Astrocyte of the spinal cord (primary cell): ENCODE data around the gene KIF26A.

ENCODE experiments used
- DNase-seq: peaks from one replicate; pipeline ENCODE4 v3.0.0; 2011; ENCODE audit warnings: low read depth, low spot score
- H3K4me3 ChIP-seq: 2 replicates; pipeline ENCODE4 v1.5.1; 2011; ENCODE audit warnings: low read depth, mild to moderate bottlenecking, low read length, moderate library complexity
- in situ Hi-C: cut with HindIII; loops from 2 replicates; pipeline ENCODE4 v1.10.0; 2017; ENCODE audit warnings: low sequenced_read_pairs
- TF ChIP-seq, protein P1 (sequence below): IDR thresholded peaks from 2 replicates; pipeline ENCODE4 v1.5.1; 2012; ENCODE audit warnings: low read depth, mild to moderate bottlenecking, low read length, inconsistent platforms

KIF26A gene

GRCh38 chr14:104226421-104227383, 88.3 kb downstream of the KIF26A start:
- DNase-seq, result no peak
- in situ Hi-C loops, result no loop called here
- H3K4me3 ChIP-seq, result no peak overlapping the region
- TF ChIP-seq, protein P1, sequence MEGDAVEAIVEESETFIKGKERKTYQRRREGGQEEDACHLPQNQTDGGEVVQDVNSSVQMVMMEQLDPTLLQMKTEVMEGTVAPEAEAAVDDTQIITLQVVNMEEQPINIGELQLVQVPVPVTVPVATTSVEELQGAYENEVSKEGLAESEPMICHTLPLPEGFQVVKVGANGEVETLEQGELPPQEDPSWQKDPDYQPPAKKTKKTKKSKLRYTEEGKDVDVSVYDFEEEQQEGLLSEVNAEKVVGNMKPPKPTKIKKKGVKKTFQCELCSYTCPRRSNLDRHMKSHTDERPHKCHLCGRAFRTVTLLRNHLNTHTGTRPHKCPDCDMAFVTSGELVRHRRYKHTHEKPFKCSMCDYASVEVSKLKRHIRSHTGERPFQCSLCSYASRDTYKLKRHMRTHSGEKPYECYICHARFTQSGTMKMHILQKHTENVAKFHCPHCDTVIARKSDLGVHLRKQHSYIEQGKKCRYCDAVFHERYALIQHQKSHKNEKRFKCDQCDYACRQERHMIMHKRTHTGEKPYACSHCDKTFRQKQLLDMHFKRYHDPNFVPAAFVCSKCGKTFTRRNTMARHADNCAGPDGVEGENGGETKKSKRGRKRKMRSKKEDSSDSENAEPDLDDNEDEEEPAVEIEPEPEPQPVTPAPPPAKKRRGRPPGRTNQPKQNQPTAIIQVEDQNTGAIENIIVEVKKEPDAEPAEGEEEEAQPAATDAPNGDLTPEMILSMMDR, result no peak

DNA sequence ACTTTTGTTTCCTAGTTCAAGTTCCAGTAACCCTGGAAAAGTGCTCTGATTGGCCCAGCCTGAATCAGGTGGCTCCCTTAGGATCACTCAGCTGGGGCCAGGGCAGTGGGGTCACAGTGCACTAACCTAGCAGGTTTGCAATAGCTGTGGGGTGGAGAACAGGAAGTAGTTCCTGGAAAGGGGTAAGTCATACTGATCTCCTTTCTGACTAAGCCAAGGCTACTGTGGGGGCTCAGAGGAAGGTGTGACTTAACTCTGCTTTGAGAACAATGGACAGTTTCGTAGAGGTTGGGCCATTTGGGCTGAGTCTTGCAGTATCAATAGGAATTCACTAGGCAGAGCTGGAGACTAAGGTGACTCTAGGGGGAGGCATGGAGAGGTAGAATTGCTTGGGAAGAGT, 89.4 kb downstream of the KIF26A start:
- in situ Hi-C loops, result no loop called here
- DNase-seq, result no peak
- no peak overlapping the region for H3K4me3 ChIP-seq
- TF ChIP-seq, protein P1, result no peak

GRCh38 chr14:104228221-104228620, 89.8 kb downstream of the KIF26A start:
- in situ Hi-C loops, result no loop called here
- H3K4me3 ChIP-seq, result no peak overlapping the region
- DNase-seq, result no peak
- TF ChIP-seq, protein P1, result no peak

- TF ChIP-seq, protein P1, result no peak
- in situ Hi-C loops, result no loop called here
- DNase-seq, result no peak
- no peak overlapping the region for H3K4me3 ChIP-seq
Measured at GRCh38 chr14:104228716-104229533, 90.5 kb downstream of the KIF26A start.

- DNase-seq, result no peak
- TF ChIP-seq, protein P1, result no peak
- in situ Hi-C loops, result no loop called here
- H3K4me3 ChIP-seq, result no peak overlapping the region
Measured at GRCh38 chr14:104229534-104230055, 91.2 kb downstream of the KIF26A start.

DNA sequence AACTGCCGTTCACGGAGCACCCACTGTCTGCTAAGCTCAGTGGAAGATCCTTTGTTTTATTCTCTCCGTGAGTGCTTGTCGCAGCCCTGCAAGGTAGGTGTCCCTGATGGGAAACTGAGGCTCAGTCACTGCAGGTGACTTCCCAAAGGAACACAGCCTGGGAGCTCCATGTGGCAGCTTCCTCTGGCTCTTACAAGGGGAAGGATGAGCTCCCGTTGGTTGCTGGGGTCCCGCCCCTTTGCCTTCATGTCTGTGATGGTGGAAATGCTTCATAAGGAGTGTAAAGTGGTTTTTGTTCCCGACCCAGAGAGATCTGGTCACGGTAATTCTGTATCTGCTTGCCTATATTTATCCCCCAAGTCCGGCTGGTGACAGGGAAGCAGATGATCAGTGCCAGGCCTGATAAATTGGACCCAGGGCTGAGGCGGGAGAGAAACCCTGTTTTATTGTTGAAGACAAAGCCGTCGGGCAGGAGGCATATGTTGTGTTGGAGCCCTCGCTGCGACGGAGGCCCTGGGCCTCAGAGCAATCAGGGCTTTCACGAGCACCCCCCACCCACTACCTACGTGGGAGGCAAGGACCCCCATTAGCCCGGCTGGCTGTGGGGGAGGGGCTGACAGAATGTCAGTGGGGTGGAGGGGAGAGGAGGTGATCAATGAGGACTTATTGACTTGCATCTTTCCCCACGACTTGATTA, 91.9 kb downstream of the KIF26A start:
- H3K4me3 ChIP-seq, result no peak overlapping the region
- in situ Hi-C loops, result no loop called here
- TF ChIP-seq, protein P1, result no peak
- DNase-seq, result no peak
